ENCODE data around the gene MAPK4. TPM values are rescaled to one million over a fixed set of nuclear protein-coding genes. Genes with fewer than 3 reads are reported as not detected.
"Not testable (repeated sequence)": the region's sequence is repeated elsewhere in the genome, so short reads cannot be mapped to it uniquely, and the experiment has no call there.

Gene MAPK4
- polyA plus RNA-seq (2011; rRNA removed) (not detected in 2 replicates), polyA minus RNA-seq (2011; rRNA and poly(A)+ RNA removed) (not detected in 2 replicates)

DNA sequence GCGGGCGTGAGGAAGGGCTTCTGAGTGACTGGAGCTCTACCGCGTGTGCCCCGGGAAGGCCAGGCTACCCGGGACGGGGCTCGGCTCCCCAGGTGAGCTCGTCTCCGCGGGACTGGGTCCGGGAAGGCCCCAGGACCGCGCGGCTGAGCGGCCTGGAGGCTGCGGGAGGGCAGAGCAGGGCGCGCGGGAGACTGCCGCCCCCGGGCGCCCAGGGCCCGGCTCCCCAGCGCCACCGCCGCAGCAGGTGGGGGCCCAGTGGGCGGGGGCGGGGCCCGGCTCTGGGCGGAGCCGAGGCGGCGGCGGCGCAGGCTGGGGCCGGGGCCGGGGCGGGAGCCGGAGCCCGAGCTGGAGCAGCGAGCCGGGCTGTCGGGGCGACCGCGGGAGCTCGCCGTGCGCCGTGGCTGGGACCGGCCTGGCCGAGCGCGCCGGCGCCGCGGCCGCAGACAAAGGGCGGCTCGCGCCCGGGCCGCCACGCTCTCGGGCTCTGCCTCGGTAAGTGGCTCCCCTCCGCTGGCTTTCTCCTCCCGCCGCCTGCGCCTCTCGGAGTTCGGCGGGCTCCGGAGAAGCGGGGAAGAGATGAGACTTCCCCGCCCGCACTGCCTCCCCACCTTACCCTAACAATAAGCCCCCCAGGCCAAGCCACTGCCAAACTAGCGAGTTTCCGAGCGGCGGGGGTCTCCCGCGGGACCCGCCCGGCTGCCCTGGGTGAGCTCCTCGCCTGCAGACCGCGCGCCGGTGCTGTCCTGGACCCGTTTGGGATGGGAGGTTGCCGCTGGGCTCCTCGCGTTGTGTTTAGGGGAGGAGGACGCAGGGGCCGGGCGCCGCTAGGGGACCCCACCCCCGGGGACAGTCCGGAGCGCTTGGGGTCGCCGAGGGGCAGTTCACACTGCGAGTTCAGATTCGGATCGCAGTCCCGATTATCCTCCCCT is at the start of gene MAPK4:
MAPK4 (plus strand) TSS at position 336 of the 929 bp plus-strand sequence. CDS start 103,872 bp downstream, outside the sequence.
- ChIA-PET POLR2A (no interaction called here), CTCF (no interaction called here)
- Histone ChIP-seq H3K27me3 (ENCODE audit: control insufficient read depth, insufficient read depth, low read length) (peaks cover 27% of the 10 kb centered on the region), H3K36me3 (ENCODE audit: control insufficient read depth, insufficient read depth, low read length) (no peaks in the 10 kb centered on the region), H3K4me3 (ENCODE audit: low read depth, low read length) (peak within 1 kb of the TSS; percentile 28)
- no peak for DNase-seq (ENCODE audit: low read depth)
- TF ChIP-seq, protein P1, sequence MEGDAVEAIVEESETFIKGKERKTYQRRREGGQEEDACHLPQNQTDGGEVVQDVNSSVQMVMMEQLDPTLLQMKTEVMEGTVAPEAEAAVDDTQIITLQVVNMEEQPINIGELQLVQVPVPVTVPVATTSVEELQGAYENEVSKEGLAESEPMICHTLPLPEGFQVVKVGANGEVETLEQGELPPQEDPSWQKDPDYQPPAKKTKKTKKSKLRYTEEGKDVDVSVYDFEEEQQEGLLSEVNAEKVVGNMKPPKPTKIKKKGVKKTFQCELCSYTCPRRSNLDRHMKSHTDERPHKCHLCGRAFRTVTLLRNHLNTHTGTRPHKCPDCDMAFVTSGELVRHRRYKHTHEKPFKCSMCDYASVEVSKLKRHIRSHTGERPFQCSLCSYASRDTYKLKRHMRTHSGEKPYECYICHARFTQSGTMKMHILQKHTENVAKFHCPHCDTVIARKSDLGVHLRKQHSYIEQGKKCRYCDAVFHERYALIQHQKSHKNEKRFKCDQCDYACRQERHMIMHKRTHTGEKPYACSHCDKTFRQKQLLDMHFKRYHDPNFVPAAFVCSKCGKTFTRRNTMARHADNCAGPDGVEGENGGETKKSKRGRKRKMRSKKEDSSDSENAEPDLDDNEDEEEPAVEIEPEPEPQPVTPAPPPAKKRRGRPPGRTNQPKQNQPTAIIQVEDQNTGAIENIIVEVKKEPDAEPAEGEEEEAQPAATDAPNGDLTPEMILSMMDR (IDR thresholded peaks at IDR 0.05; ENCODE audit: insufficient read depth, low read depth, low read length), result no peak

DNA sequence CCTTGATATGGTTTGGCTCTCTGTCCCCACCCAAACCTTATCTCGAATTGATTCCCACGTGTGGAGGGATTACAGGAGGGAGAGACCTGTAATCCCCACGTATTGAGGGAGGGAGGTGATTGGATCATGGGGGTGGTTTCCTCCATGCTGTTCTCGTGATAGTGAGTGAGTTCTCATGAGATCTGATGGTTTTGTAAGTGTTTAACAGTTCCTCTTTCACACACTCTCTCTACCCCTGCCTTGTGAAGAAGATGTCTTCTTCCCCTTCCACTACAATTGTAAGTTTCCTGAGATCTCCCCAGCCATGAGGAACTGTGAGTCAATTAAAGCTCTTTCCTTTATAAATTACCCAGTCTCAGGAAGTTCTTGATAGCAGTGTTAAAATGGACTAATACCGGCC is 42.6 kb upstream of the MAPK4 start:
- H3K36me3 ChIP-seq (ENCODE audit: control insufficient read depth, insufficient read depth, low read length); H3K4me3 ChIP-seq (ENCODE audit: low read depth, low read length); POLR2A ChIA-PET; DNase-seq (ENCODE audit: low read depth); CTCF ChIA-PET; H3K27me3 ChIP-seq (ENCODE audit: control insufficient read depth, insufficient read depth, low read length): not testable (repeated sequence)

DNA sequence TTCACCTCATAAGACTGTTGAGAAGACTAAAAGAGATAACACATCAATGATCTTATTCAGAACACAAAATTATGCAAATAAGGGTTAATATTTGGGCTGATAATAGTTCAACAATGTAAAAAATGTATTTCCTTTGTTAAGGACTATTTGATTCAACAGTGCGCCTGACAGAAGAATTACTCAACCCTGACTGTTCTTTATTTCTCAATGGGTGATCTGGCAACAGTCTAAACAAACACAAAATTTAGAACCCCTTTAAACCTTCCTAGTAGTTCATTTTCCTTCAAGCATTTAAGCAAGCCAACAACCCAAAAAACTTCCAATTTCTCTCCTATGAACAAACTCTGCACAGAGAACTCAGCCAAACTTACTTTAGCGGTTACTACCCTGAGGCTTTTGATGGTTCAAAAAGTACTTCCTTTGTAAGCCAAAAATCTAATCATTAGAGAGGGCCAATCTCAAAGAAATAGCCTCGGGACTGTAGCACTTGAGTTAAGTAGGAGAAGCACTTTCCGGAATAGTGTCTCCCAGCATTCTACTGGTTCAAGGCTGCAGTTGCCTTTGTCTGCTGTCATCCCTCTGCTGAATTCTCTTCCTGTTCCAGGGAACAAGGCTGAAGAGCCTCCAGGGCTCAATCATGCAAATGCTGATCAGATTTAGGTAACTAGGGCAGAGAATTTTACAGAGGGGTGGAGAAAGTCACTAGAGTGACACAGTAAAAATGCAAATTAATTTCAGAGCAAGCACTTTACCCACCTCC is 40.9 kb upstream of the MAPK4 start:
- POLR2A ChIA-PET, result no interaction called here
- no peak overlapping the region for H3K4me3 ChIP-seq (ENCODE audit: low read depth, low read length)
- TF ChIP-seq, protein P1 (IDR thresholded peaks at IDR 0.05; ENCODE audit: insufficient read depth, low read depth, low read length), result no peak
- CTCF ChIA-PET, result no interaction called here
- DNase-seq (ENCODE audit: low read depth), result no peak
- H3K36me3 ChIP-seq (ENCODE audit: control insufficient read depth, insufficient read depth, low read length), result no peaks in the 10 kb centered on the region
- H3K27me3 ChIP-seq (ENCODE audit: control insufficient read depth, insufficient read depth, low read length), result no peaks in the 10 kb centered on the region

DNA sequence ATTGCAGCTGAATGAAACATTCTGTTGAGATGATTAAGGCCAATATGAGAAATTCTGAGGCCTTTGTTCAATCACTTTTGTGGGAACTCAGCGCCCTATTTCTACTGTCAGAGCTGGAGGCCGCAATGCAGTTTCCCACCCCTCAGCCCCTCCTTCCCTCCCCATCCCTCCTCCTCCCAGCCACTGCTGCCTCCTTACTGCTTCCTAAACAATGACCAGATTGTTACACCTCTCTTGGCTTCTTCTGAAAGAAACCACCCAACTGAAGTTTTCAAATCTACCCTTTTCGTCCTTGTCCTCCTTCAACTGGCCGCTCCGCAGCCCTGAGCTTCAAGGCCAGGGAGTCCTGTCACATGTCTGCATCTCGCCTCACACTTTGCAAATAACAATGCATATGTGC is 36.7 kb upstream of the MAPK4 start:
- CTCF ChIA-PET, result no interaction called here
- POLR2A ChIA-PET, result no interaction called here
- DNase-seq (ENCODE audit: low read depth), result no peak

DNA sequence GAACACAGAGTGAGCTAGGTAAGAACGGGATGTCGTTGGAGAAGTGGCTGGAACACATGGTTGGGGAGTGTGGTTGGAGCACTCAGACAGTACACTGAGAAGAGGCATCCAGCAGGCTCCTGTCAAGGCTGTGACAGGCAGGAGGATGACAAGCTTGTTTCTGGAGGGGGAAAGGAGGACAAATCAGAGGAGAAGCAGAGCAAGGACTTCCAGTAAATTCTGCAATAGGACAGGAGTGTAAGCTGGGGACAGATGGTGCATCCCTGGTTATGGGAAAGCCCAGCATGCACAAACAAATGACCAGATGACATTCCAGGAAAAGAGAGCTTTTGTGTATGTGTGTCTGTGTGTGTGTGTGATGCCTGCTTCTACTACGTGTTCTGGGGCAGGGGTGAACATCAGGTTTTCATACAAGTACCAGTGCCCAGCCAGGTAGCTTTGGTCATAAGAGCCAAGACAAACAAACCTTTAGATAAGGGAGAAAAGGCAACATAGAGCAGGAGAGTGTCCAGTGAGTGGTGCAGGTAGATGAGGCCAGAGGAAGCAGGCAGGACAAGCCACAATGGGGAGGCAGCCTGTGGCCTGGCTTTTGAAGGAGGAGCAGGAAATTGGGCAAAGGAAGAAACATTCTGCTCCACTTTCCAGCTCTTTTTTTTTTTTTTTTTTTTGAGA is 32.1 kb upstream of the MAPK4 start:
- ChIA-PET CTCF (no interaction called here), POLR2A (no interaction called here)
- H3K27me3 ChIP-seq (ENCODE audit: control insufficient read depth, insufficient read depth, low read length), result no peaks in the 10 kb centered on the region
- DNase-seq (ENCODE audit: low read depth), result no peak
- no peaks in the 10 kb centered on the region for H3K36me3 ChIP-seq (ENCODE audit: control insufficient read depth, insufficient read depth, low read length)
- TF ChIP-seq, protein P1 (IDR thresholded peaks at IDR 0.05; ENCODE audit: insufficient read depth, low read depth, low read length), result no peak
- H3K4me3 ChIP-seq (ENCODE audit: low read depth, low read length), result no peak overlapping the region

More for the DNA sequence above, 36.7 kb upstream of the MAPK4 start:
- no peaks in the 10 kb centered on the region for H3K36me3 ChIP-seq (ENCODE audit: control insufficient read depth, insufficient read depth, low read length)
- TF ChIP-seq, protein P1 (IDR thresholded peaks at IDR 0.05; ENCODE audit: insufficient read depth, low read depth, low read length), result no peak
- no peak overlapping the region for H3K4me3 ChIP-seq (ENCODE audit: low read depth, low read length)
- H3K27me3 ChIP-seq (ENCODE audit: control insufficient read depth, insufficient read depth, low read length), result no peaks in the 10 kb centered on the region
